ENCODE data around the gene HNRNPA3.
A peak's percentile ranks its signal among the peaks of the same experiment; 100 is the strongest.
"Not testable (repeated sequence)": the region's sequence is repeated elsewhere in the genome, so short reads cannot be mapped to it uniquely, and the experiment has no call there.

The HNRNPA3 gene

DNA sequence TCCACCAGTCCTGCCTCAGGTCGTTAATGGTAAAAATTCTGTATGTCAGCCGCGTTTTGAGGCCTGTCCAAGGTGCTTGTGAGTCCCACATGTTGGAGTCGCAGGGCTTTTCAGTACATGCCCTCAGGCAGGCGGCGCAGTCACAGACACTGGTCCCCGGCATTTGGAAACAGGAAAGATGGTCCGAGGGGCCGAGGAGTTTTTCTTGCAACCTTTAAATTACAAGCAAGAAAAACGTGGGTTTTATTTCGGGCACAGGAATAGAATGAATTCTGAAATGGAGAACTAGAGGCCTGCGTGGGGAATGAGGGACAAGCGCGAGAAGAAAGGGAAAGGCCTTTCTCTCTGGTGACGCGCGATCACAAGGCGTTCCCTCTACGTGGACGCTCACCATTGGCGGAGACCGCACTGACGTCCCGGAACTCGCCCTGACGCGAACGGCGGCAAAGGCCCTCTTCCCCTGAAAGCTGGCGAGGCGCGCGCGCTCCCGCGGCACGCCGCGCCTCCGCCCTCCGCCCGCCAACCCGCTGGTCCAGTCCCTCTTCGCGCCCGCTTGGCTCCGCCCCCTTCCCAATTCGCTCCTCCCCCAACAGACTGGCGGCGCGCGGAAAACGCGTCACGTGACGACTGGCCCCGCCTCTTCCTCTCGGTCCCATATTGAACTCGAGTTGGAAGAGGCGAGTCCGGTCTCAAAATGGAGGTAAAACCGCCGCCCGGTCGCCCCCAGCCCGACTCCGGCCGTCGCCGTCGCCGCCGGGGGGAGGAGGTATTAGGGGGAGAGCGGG lies at the start of gene HNRNPA3:
HNRNPA3 (plus strand) TSS at position 689 of the 785 bp plus-strand sequence; CDS start at position 695, 6 bp downstream.
- DNase-seq: peak; percentile 90 to 93

DNA sequence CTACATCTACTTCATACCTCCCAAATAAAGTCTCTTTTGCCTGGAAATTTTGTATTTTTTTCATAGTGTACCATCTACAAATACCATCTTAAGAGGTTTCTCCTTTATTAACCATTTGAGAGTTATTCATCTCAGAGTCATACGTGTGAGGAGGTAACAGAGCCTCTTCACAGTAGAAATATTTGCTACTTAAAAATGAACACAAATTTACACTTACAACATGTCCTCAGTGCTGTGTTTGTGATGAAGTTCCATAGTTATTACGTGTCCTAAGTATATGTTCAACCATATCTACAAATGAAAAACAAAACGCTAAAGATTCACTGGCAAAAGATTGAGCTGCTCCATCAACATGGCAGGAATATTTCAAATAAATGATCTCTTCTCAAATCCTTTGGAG lies 48.5 kb upstream of the HNRNPA3 start:
- DNase-seq: no peak

DNA sequence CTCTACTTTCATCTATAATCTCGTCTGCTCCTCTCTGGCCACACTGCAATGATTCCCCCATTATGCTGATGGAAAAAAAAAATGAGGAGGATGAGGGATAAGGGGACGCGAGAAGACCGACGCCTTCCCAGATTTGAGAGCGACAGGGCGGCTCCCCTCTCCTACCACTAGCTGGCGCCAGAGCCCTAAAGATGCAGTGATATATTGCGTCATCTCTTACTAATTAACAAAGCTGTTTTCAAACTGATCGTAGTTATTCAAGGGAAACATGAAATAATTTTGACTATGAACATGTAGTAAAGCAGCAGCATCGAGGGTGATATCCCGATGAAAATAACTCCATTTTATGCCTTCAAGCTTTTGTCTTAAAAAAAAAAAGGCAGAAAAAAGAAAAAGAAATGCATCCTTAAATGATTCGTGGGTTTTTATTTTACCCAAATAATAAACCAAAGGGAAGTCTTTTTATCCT lies 48.0 kb upstream of the HNRNPA3 start:
- peak; percentile 58 to 78 for DNase-seq

GRCh38 chr2:177165061-177165583 lies 47.5 kb upstream of the HNRNPA3 start:
- peak; percentile 53 to 58 for DNase-seq

DNA sequence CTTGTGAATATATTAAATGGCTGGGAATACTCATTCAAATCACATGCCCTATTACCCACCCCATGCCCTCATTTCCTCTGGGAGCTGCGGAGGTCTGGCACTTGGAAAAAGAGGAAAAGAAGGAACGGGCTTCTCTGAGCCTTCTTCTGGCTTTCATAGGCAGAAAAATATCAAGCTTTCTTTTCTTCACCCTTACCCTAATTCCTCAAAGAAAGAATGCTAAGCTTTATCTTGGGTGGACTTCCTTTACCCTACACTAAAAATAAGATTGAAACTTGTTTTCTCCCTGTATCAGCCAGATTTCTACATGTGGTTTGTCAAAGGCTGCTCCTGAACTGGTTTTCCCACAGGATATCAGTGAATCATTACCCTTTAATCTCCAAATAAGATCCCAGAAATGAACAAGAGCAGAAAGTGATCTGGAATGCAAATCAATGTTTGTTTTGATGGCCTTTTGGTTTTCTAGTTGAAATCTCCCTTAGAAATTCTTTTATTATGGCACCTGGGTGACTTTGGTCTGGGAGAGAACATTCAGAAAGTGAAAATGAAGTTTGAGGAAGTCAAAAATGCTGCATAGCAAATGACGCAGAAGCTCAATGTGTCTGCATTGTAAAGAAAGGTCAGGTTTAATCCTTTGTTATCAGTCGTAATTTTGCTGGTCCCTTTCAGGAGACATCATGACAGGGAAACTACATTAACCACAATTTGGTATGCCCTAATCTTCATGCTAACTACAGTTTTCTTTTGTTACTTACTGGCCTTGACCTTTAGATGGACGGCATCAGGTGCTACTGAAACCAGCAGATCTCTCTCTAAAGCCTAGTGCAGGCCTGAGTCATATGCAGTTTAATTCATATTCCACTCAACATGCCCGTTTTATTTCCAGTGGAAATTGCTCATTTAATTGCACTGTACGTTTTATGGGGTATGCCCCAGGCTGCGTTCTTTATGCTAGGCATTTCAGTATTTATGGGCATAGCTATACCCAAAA lies 46.6 kb upstream of the HNRNPA3 start:
- DNase-seq: peak; percentile 45 to 51

- DNase-seq: no peak
Observed at GRCh38 chr2:177169810-177170514, 42.6 kb upstream of the HNRNPA3 start.

GRCh38 chr2:177171418-177171865 lies 41.2 kb upstream of the HNRNPA3 start:
- no peak for DNase-seq

DNA sequence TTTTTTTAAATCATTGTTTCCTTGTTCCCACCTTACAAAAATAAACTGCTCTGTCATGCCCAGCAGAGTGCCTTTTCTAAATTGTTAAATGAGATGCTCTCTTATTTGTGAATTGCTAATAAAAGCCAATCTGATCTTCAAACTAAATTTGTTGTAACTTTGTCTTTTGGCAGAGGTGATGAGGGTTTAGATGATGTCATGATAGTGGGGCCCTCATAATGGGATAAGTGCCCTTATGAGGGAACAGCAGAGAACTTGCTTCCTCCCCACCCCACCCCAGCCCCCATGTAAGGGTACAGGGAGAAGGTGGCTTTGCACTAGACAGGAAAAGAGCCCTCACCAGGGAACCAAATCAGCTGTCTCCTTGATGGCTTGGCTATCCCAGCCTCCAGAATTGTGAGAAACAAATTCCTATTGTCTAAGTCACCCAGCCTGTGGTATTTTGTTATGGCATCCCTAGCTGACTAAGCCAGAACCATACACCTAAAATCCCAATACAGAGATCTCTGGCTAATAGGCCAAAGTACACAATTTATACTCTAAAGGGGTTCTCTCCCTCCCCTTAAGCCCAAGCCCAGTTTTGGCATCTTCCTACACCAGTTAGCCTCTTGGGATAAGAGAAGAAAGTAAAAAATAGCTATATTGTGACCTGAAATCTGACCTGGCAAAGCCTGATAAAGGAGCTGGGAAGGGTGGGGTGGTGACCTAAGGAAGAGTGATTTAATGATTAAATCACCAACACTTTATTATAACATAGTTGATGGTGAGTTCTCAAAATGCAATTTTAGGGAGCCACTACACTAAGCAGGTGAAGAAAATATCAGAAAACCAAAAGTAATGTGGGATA lies 40.3 kb upstream of the HNRNPA3 start:
- DNase-seq: no peak

- DNase-seq: no peak
Observed at GRCh38 chr2:177174486-177174885, 38.1 kb upstream of the HNRNPA3 start.

- no peak for DNase-seq
Observed at GRCh38 chr2:177175917-177176668, 36.5 kb upstream of the HNRNPA3 start.

- DNase-seq: no peak
Observed at GRCh38 chr2:177178797-177179196, 33.8 kb upstream of the HNRNPA3 start.

GRCh38 chr2:177179227-177179626 lies 33.4 kb upstream of the HNRNPA3 start:
- DNase-seq: no peak

GRCh38 chr2:177179671-177180070 lies 32.9 kb upstream of the HNRNPA3 start:
- DNase-seq: not testable (repeated sequence)

- no peak for DNase-seq
Observed at GRCh38 chr2:177180269-177181000, 32.2 kb upstream of the HNRNPA3 start.

GRCh38 chr2:177183860-177184259 lies 28.7 kb upstream of the HNRNPA3 start:
- DNase-seq: no peak

GRCh38 chr2:177184606-177185005 lies 28.0 kb upstream of the HNRNPA3 start:
- no peak for DNase-seq

- not testable (repeated sequence) for DNase-seq
Observed at GRCh38 chr2:177186038-177186437, 26.6 kb upstream of the HNRNPA3 start.

- DNase-seq: no peak
Observed at GRCh38 chr2:177187631-177188312, 24.8 kb upstream of the HNRNPA3 start.

Measured in AML-193 (cell line).